Gastrocnemius medialis (tissue), 4 donors: Measurements from ENCODE around the gene MPZ.
"Not testable (repeated sequence)": the region's sequence is repeated elsewhere in the genome, so short reads cannot be mapped to it uniquely, and the experiment has no call there.

Source experiments
- CTCF ChIP-seq, 5 experiments: fragments of 450-650 bp in 3 of 5; fragments of 200-600 bp in 2 of 5; sonication (generic) in 2 of 5; IDR thresholded peaks in 4 of 5; conservative IDR thresholded peaks in 1 of 5; 1 replicate in 4 of 5; 2 replicates in 1 of 5; pipeline ENCODE4 v1.5.1; 2016 to 2019; ENCODE audit warnings: antibody characterized with exemption in 5 of 5, mild to moderate bottlenecking in 3 of 5, moderate library complexity in 3 of 5
- POLR2A ChIP-seq, 2 donors: fragments of 450-650 bp; IDR thresholded peaks; one replicate each; pipeline ENCODE4 v1.6.1; 2017; ENCODE audit warnings: antibody characterized with exemption in 2 of 2, mild to moderate bottlenecking in 2 of 2, moderate library complexity in 2 of 2

GRCh38 chr1:161257109-161257508 is 52.7 kb downstream of the MPZ start:
- TF ChIP-seq CTCF (IDR thresholded peaks at IDR 0.05 in 4 of 5, conservative IDR thresholded peaks at IDR 0.05 in 1 of 5); POLR2A (IDR thresholded peaks at IDR 0.05): not testable (repeated sequence)
